ENCODE results near the gene FAM131C. TPM values are rescaled to one million over a fixed set of nuclear protein-coding genes. Genes with fewer than 3 reads are reported as not detected.
"Not testable (repeated sequence)": the region's sequence is repeated elsewhere in the genome, so short reads cannot be mapped to it uniquely, and the experiment has no call there.

The FAM131C gene
- total RNA-seq, 1 donor from 2014 or later: 1.4 TPM

DNA sequence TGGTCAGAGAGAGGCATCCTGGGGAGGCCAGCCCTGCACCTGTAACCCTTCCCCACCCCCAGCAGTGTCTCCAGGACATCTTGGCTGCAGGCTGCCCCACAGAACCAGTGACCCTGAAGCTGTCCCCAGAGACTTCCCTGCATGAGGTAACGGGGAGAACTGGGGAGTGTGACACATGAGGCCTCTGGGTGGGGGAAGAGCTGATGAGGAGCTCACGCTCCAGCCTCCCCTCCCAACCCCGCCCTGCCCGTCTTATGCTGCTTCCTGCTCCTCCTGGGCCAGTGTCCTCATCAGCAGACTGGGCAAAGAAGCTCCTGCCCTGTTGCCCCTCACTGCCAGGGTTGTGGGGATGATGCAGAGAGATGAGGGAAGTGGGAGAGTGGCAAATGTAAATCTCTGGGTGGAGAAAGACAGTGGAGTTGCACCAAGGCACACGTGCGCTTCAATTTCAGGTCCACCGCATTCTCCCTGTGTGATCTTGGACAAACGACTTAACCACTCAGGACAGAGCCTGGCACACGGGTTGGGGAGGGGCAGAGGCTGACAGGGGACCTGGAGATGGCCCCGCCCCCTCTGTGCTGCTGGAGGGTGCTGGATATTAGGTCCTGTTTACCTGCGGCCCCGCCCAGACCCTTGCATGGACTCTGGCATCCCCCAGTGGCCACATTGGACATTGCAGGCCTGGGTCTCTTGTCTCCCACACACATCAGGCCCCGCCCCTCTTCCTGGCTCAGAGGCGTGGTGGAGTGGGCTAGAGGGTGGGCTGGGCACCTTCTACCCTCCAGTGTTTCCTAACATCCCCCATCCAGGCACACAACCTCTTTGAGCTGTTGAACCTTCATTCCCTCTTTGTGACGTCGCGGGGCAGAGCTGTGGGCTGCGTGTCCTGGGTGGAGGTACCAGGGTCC, 17.6 kb downstream of the FAM131C start:
- Mint-ChIP-seq H3K4me3 (peak overlapping the region; percentile 54), H3K27me3 (no peaks in the 10 kb centered on the region), H3K36me3 (no peaks in the 10 kb centered on the region), H3K9me3 (no peaks in the 10 kb centered on the region), H3K4me1 (ENCODE audit: unreplicated experiment) (peaks cover 14% of the 10 kb centered on the region), H3K27ac (peak overlapping the region; percentile 68)
- TF ChIP-seq, protein P1, sequence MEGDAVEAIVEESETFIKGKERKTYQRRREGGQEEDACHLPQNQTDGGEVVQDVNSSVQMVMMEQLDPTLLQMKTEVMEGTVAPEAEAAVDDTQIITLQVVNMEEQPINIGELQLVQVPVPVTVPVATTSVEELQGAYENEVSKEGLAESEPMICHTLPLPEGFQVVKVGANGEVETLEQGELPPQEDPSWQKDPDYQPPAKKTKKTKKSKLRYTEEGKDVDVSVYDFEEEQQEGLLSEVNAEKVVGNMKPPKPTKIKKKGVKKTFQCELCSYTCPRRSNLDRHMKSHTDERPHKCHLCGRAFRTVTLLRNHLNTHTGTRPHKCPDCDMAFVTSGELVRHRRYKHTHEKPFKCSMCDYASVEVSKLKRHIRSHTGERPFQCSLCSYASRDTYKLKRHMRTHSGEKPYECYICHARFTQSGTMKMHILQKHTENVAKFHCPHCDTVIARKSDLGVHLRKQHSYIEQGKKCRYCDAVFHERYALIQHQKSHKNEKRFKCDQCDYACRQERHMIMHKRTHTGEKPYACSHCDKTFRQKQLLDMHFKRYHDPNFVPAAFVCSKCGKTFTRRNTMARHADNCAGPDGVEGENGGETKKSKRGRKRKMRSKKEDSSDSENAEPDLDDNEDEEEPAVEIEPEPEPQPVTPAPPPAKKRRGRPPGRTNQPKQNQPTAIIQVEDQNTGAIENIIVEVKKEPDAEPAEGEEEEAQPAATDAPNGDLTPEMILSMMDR (conservative IDR thresholded peaks at IDR 0.05): peak; percentile 90
- peak; percentile 93 for DNase-seq (ENCODE audit: extremely low spot score, unreplicated experiment)

GRCh38 chr1:16054598-16055540, 18.6 kb downstream of the FAM131C start:
- no peak overlapping the region for H3K4me3 Mint-ChIP-seq
- H3K9me3 Mint-ChIP-seq: no peaks in the 10 kb centered on the region
- H3K36me3 Mint-ChIP-seq: no peaks in the 10 kb centered on the region
- no peak for DNase-seq (ENCODE audit: extremely low spot score, unreplicated experiment)
- H3K27me3 Mint-ChIP-seq: no peaks in the 10 kb centered on the region
- no peak overlapping the region for H3K27ac Mint-ChIP-seq
- TF ChIP-seq, protein P1 (conservative IDR thresholded peaks at IDR 0.05): no peak
- H3K4me1 Mint-ChIP-seq (ENCODE audit: unreplicated experiment): peaks cover 7% of the 10 kb centered on the region

DNA sequence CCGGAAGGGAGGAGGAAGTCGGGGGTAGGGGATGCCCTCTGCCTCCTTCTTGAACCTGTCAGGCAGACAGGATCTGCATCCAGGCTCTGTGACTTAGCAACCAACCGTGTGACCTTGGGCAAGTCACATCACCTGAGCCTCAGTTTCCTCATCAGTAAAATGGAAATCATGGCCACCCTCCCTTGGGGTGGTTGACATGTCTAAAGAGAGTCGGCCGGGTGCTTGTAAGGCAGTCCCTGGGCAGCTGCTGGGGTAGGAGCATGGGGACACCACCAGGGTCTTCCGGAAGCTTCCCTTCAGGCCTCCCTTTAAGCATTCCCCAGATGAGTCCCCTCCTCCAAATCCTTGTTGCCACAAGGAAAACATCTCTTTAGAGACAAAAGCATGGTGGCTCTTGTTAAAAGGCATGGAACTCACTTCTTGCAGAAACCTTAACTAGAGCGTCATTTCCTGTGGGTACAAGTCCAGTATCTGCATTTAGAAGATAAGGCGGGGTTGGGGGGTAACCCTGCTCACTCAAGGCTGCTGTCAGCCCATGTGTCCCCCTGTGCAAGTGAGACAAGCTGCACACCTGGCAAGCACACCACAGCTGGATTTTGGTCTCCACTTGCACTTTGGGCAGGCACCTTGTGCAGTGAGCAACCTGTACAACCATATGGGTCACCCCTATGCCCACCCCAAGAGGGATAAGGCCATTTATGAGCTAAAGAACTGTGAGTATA, 19.5 kb downstream of the FAM131C start:
- Mint-ChIP-seq H3K36me3 (no peaks in the 10 kb centered on the region), H3K27me3 (no peaks in the 10 kb centered on the region), H3K4me3 (no peak overlapping the region), H3K27ac (no peak overlapping the region), H3K4me1 (ENCODE audit: unreplicated experiment) (peaks cover 7% of the 10 kb centered on the region), H3K9me3 (no peaks in the 10 kb centered on the region)
- TF ChIP-seq, protein P1 (conservative IDR thresholded peaks at IDR 0.05): no peak
- no peak for DNase-seq (ENCODE audit: extremely low spot score, unreplicated experiment)

GRCh38 chr1:16051949-16052348, 21.5 kb downstream of the FAM131C start:
- not testable (repeated sequence) for H3K27ac Mint-ChIP-seq; H3K27me3 Mint-ChIP-seq; H3K36me3 Mint-ChIP-seq; H3K4me1 Mint-ChIP-seq (ENCODE audit: unreplicated experiment); DNase-seq (ENCODE audit: extremely low spot score, unreplicated experiment); H3K9me3 Mint-ChIP-seq; H3K4me3 Mint-ChIP-seq

DNA sequence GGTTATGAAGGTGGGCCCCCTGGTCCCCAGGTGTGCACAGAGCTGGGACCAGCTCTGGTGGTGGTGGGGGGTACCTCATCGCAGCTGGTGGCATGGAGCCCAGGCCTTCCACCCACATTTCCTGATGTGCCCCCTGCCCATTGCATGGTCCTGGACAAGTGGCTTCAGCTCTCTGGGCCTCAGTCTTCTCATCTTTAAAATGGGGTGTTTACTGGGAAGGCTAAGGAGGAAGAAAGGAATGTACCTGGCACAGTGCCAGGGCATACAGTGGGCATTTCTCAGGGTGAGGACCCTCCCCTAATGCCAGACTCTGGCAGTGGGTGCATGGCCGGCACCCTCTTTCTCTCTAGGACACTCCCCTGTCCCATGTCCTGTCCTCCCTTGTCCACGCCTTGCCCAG, 22.4 kb downstream of the FAM131C start:
- Mint-ChIP-seq H3K27ac (no peak overlapping the region), H3K36me3 (no peaks in the 10 kb centered on the region), H3K4me1 (ENCODE audit: unreplicated experiment) (peaks cover 4% of the 10 kb centered on the region), H3K4me3 (no peak overlapping the region), H3K9me3 (no peaks in the 10 kb centered on the region), H3K27me3 (no peaks in the 10 kb centered on the region)
- TF ChIP-seq, protein P1 (conservative IDR thresholded peaks at IDR 0.05): no peak
- DNase-seq (ENCODE audit: extremely low spot score, unreplicated experiment): no peak

Measured in type B pancreatic cell (in vitro differentiated cells).